Central memory CD4-positive, alpha-beta T cell (primary cell): ENCODE results near the gene EPSTI1.
"Not testable (repeated sequence)": the region's sequence is repeated elsewhere in the genome, so short reads cannot be mapped to it uniquely, and the experiment has no call there.

Source experiments
- DNase-seq: peaks from one replicate; pipeline ENCODE4 v3.0.0; 2022
- total RNA-seq, 3 experiments: gene quantifications; one replicate each; lab custom pipeline; 2026; lab: John Stamatoyannopoulos, UW

Gene EPSTI1
- total RNA-seq, result 14.8 to 50.7 (median 27.0) reads per million in 3 experiments

DNA sequence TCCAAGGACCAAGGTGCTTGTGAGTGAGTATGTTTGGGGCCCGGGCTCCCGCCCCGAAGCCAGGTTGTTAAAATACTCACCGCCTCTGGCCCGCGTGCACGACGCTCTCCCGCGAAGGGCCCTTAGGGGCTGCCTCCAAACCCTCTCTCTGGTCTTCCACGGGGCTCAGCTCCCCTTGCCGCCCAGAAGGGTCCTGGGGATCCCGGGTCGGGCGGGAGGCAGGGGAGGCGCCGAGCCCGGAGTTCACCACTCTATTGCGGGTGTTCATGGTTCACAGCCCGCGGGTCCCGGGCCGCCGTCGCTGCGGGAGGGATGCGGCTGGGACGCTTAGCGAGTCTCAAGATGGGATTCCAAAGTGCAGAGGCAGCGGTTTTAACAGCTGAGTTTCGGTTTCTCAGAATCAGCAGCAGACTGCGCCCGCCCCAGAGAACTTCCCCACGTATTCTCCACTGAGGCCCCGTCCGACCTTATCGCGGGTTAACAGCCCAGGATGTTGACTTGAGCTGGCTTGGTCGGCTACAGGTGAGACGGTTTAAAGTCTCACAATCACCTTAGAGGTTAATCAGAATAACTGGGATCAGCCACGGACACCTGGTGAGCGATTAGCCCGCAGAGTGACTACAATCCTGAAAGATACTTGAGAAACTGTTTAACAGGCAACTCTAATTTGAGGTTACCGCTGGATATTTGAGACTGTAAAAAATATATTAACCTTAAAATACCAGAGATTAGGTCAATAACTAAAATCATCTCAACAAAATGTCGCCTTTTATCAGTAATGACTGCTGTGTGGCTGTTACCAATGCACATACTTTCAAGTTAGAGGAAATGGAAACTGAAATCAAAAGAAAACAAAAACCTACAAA is at the start of gene EPSTI1:
TSS of gene EPSTI1 (minus strand) at position 344 of the 866 bp plus-strand sequence. CDS start at position 268, 76 bp downstream.
- DNase-seq, result peak; percentile 76

DNA sequence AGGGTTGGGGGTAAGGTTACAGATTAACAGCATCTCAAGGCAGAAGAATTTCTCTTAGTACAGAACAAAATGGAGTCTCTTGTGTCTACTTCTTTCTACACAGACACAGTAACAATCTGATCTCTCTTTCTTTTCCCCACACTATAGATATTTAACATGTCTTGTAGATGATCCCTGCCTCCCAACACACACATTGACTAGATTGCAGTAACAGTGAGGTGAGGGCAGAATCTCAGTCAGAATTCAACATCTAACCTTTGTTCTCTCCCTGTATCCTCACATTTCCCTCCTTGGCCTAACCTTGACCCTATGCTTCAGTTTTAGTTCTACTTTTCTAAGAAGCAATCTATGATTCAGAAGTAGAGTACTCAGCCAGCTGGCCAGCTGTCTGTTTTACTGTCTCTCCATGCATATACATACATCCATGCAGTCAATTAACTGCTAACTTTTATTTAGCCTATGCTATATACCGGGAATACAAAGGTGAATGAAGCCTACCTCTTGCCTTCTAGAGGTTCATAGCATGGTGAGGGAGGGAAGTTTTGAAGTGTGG is 49.4 kb upstream of the EPSTI1 start:
- DNase-seq, result no peak

DNA sequence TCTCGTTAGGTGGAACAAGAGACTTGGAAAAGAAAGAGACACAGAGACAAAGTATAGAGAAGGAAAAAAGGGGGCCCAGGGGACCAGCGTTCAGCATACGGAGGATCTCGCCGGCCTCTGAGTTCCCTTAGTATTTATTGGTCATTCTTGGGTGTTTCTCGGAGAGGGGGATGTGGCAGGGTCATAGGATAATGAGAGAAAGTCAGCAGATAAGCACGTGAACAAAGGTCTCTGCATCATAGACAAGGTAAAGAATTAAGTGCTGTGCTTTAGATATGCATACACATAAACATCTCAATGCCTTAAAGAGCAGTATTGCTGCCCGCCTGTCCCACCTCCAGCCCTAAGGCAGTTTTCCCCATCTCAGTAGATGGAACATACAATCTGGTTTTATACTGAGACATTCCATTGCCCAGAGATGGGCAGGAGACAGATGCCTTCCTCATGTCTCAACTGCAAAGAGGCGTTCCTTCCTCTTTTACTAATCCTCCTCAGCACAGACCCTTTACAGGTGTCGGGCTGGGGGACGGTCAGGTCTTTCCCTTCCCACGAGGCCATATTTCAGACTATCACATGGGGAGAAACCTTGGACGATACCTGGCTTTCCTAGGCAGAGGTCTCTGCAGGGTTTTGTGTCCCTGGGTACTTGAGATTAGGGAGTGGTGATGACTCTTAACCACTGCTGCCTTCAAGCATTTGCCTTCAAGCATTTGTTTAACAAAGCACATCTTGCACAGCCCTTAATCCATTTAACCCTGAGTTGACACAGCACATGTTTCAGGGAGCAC is 48.7 kb upstream of the EPSTI1 start:
- DNase-seq, result not testable (repeated sequence)

GRCh38 chr13:43039966-43040365 is 47.9 kb upstream of the EPSTI1 start:
- DNase-seq, result no peak

DNA sequence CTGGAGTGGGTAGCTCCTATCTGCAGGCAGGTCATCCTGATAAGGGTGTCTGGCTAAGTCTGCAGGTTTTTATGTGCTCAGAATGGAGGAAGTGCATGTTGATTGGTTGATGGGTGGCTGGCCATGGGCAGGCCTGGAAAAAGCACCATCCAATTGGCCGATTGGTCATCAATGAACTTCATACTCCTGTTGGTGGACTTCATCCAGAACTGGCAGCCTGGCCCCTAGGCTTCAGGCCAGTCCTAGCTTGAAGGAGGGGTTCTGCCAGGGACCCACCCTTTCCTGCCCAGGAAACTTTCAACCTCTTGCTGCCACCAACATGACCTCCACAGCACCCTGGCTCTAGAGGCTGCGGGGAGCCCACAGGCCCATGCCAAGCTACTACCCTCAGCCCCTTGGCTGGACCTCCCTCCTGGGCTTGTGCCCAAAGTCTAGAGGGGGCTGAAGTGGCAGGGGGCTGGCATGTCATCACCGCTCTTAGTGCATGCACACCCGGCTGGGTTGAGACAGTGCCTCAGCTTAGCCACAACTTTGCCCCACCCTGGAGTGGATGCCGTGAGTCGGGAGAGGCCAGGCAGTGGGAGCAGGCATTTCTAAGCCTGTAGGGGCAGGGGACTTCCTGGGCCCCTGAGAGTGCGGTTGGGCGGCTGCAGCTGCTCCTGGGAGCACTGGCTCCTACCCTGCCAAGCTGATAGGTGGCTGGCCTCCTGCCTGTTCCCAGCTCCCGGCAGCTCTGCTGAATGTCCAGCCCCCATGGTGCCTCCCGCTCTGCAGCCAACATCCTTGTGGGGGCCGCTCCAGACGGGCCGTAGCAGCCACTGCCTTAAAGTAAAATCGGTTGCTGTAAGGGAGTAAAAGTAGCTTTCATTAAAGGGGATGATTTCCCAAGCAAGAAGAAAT is 44.6 kb upstream of the EPSTI1 start:
- DNase-seq, result no peak

DNA sequence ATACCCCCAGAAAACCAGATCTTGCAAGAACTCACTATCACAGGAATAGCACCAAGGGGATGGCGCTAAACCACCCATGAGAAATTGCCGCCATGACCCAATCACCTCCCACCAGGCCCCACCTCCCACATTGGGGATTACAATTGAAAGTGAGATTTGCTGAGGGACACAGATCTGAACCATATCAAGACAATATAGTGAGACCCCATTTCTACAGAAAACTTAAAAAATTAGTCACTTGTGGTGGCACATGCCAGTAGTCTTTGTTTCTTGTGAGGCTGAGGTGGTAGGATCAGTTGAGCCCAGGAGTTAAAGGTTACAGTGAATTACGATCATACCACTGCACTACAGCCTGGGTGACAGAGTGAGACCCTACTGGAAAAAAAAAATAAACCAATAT is 41.0 kb upstream of the EPSTI1 start:
- no peak for DNase-seq

- no peak for DNase-seq
These were observed 39.8 kb upstream of the EPSTI1 start for GRCh38 chr13:43031881-43032280.

DNA sequence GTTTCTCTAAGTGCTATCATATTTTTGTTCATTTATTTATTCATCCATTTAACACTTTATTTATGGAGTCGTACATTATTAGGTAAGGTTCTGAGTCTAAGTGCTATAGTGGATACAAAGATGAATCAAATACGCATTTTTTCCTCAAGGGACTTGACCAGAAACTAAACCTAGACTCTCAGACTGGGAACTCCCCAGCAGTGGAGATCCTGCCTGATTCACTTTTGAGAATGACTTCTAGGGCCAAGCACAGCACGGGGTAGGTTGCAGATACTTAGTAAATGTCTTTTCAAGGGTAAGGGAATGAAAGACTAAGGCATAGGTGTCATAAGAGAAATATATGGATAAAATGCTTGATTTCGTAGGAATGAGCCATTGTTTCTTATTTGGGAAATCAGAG is 38.5 kb upstream of the EPSTI1 start:
- no peak for DNase-seq

GRCh38 chr13:43026262-43026661 is 34.2 kb upstream of the EPSTI1 start:
- DNase-seq, result no peak

- peak; percentile 76 for DNase-seq
These were observed 31.4 kb upstream of the EPSTI1 start, which contains the start of gene DNAJC15 for GRCh38 chr13:43023289-43023963. Gene DNAJC15, plus strand, starts transcription at chr13:43023586. Its CDS starts 41 bp downstream, at chr13:43023627.

- no peak for DNase-seq
These were observed 30.9 kb upstream of the EPSTI1 start for GRCh38 chr13:43022934-43023288.

- DNase-seq, result no peak
These were observed 30.1 kb upstream of the EPSTI1 start for GRCh38 chr13:43021926-43022670.

GRCh38 chr13:43020794-43021193 is 28.8 kb upstream of the EPSTI1 start:
- no peak for DNase-seq

DNA sequence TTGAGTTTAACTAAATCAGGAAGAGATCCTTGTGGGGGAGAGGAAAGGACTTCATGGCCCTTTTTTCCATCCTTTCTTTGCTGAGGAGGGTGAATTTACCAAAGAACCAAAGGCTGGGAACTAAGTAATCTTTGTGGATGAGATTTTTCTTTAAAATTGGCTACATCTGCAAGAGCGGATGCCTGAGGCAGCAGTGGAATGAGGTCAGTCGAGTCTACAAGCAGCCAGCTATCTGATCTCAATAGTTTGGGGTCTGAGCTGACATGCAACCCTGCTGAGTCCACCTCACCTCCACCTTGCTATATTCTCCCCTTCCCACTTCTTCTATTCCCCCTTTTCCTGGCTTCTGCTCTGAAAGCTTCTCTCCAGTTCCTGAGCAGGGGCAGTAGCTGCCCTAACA is 27.8 kb upstream of the EPSTI1 start:
- DNase-seq, result no peak

GRCh38 chr13:43016226-43016625 is 24.2 kb upstream of the EPSTI1 start:
- DNase-seq, result no peak

DNA sequence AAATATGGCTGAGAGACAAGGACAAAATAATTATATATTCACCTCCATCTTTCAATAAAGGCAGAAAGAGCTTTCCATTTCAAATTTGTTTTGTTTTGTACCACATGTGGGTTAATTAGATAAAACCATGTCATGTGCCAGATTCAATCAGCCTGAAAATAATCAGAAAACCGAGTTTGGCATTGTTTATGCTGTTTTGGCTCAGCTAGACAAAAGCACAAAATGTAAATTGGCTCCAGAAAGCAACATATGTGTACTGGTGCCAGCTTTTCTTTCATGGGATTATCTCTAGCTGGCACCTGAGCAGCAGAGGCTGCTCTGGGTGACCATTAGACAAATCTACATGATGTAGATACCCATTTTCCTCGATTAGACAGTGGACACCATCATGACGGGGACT is 22.1 kb upstream of the EPSTI1 start:
- no peak for DNase-seq

DNA sequence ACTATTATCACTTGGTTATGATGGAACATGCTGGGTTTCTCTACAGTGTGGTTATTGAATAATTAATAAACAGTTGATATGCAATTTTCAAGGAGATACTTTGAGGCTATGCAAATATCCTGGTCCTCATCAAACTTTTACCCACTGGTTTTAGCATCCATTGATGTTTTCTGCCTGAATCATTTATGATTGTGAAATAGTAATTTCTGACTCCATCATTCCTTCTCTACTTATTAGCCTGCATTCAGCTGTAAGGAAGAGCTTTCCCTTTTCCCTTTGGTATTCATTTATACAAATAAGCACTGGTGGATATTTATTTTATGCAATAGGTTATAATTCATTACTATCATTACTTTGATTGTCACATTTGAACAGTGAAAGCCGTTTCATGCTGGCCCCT is 17.5 kb upstream of the EPSTI1 start:
- DNase-seq, result no peak

GRCh38 chr13:43008596-43008995 is 16.6 kb upstream of the EPSTI1 start:
- no peak for DNase-seq

GRCh38 chr13:43006893-43007631 is 15.0 kb upstream of the EPSTI1 start:
- no peak for DNase-seq
